GM18951 (cell line): ENCODE data around the gene TBC1D10A.

Source experiments
- POLR2A ChIP-seq: IDR thresholded peaks from 4 replicates; pipeline ENCODE4 v1.6.1; 2011; ENCODE audit warnings: mild to moderate bottlenecking; ENCODE audit not compliant: insufficient read length, insufficient read depth; ENCODE audit errors: extremely low read depth
- in situ Hi-C: fragments of 300-500 bp; cut with MboI; formaldehyde crosslinking; loops from one replicate; pipeline ENCODE4 v1.12.0; 2022; ENCODE audit warnings: low sequenced_read_pairs, mixed read lengths, inconsistent platforms; ENCODE audit not compliant: unreplicated experiment

TBC1D10A gene

DNA sequence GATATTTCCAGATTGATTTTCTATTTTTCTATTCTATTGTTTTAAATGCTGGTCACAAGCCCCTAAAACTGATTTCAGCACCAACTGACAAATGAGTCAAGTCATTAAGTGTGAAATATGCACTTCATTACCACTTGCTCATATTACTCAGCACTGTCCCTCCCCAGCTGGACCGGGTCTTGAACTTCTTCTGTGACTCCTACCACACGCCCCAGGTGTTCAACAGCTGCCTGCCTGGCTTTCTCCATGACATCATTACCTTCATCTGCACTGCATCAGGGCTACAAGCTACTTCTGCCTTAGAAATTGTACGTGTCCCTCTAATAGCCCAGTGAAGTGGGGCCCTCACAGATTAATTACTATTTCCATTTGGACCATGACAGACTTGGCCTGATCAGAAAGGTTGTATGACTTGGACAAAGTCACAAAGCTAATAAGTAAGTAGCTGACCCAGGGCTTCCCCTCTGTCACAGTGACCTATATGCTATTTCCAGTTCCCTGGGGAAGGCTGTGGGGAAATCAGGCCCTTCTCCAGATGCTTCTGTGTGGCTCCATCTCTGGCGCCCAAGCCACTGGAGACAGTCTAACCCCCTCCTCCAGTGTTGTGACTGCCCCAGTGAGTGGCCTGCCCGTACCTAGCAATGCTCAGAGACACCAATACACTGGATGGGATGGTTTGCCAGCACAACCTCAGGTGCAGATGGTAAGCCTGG lies 18.1 kb downstream of the TBC1D10A start:
- in situ Hi-C loops = no loop called here
- no peak for TF ChIP-seq POLR2A

DNA sequence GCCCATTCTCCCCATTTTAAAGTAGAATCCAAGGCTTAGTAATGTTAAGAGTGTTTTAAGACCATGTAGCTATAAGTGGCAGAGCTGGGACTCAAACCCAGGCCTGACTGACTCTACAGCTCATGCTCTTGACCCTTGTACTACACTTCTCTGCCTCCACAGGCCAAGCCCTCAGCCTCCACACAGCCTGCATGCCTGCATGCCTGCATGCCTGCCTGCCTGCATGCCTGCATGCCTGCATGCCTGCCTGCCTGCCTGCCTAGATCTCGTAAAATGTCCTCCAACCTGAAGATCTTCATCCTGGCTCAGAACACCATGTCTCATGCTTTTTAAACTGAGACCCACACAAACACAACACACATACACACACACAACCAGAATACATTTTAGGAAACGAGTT lies 18.6 kb downstream of the TBC1D10A start:
- TF ChIP-seq POLR2A = no peak
- in situ Hi-C loops = no loop called here

DNA sequence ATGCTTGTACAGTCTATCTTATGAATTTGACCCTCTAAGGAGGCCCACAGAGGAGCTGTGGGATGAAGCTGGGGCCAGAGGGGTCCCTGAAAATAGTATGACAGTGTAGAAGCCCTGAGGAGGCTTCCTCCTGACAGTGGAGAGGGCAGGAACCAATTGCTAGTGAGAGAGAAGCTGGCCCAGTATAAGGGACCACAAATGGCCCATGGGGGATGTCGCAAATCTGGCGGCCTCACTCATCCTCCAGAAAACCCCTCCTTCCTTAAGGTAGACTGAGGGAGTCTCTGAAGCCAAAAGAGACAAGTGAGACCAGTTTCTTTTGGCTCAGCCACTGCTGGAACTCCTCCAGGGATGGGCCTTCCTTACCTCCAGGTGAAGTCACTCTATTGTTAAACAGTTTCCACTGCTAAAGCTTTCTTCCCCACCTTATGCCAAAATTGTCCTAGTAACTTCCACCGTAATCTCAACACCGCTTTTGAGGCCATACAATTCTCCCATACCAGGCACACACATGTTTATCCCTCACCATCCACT lies 19.6 kb downstream of the TBC1D10A start:
- in situ Hi-C loops = no loop called here
- no peak for TF ChIP-seq POLR2A

DNA sequence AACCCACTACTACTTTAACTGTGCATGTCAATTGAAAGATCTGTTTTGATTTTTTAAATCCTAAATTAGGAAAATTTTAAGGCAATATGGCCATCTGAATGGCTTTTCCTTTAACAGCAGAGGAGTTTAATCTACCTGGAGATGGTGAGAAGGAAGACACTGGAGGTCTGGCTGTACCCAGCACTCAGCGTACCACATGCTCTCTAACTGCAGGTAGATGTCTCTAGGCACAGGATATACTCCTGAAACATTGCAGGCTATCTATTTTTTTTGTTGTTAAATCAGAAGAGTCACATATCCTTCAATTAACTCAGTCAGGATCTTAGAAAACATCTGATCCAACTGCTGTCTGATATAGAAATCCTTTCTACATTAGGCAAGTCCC lies 20.1 kb downstream of the TBC1D10A start:
- no peak for TF ChIP-seq POLR2A
- in situ Hi-C loops = no loop called here

DNA sequence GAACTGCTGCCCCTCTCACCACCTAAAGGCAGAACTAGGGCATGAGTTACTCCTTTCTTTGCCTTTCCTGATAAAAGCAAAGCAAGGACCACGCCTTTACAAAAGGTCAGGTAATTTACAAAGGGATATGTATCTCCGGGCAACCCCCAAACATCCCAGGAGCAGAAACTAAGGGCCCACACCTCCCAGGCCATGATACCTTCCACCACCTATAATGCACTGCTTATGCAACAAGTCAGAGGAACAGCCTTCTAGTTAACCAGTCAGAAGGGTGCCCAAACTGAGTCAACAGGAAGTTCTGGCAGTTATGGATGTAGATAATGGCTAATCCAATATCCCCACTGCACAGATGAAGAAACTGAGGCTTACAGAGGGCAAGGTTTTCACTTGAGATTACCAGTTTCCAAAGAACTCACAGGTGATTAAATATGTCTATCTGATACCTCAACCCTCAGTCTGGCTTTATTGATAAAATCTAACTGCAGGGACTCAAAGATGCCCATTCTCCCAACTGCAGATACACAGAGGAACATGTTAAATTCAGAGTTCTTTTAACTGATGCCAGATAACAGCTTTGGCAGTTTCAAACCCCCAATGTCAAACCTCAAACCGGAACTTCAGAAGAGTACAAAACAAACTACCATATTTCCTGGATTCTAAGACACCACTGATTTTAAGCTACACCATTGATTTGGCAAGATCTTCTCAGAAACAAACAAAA lies 20.7 kb downstream of the TBC1D10A start:
- in situ Hi-C loops = no loop called here
- TF ChIP-seq POLR2A = no peak

DNA sequence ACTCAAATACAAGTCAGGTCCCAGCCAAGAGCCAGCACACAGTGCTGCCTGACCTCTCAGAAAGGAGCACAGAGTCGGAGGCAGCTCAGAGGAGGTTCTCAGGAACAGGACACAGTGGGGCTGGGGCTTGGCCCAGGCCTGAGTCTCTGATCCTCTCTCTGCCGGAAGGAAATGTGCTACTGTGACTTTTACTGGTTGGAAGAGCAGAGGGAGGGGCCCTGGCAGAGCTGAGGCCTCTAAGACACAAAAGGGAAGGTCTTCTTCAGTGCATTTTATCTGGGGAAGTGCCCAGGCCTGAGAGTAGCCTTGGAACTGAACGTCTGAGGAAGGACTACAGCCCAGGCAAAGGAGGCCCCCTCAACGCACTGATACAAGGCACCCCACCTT lies 21.2 kb downstream of the TBC1D10A start:
- peak; percentile 75 for TF ChIP-seq POLR2A
- in situ Hi-C loops = no loop called here

DNA sequence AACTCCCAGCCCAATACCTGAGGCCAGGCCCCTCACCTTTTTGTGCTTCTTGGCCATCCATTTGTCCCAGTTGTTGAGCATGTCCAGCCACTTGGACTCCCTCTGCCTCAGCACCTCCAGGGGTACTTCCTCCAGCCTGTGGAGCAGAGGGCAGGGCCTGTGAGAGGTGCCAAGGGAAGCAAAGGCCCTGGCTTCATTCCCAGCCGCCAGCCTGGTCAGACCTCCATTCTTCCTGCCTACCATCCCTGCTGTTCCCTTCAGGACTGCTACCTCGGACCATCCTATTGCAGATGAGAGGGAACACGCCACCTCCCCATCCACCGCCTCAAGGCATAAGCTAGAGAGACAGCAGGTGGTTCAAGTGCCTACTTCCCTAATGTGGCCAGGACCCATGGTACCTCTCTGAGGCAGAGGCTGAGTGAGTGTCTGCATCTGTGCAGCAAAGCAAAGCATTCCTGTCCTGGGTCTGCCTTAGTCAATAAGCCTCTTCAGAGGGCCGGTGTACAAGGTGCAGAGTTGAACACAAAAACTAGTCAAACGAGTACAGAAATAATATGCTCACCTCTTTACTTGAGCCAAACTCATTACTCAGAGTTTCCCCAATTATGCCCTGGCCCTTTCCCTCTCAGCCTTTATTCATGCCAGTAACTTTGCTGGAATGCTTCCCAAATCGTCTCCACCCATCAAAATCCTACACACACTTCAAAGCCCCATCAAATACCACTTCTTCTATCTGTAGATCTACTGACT lies 22.1 kb downstream of the TBC1D10A start:
- in situ Hi-C loops = no loop called here
- TF ChIP-seq POLR2A = no peak

DNA sequence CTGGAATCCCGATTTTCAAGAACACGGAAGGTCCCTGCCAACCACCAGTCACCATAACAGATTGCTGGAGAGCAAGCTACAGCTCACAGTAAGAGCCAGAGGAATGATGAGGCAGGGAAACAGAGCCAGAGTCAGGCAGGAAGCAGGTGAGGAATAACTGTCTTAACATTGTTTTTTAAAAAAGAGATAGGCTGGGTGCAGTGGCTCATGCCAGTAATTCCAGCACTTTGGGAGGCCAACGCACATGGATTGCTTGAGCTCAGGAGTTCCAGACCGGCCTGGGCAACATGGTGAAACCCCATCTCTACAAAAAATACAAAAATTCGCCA lies 24.0 kb downstream of the TBC1D10A start:
- in situ Hi-C loops = no loop called here
- TF ChIP-seq POLR2A = no peak

DNA sequence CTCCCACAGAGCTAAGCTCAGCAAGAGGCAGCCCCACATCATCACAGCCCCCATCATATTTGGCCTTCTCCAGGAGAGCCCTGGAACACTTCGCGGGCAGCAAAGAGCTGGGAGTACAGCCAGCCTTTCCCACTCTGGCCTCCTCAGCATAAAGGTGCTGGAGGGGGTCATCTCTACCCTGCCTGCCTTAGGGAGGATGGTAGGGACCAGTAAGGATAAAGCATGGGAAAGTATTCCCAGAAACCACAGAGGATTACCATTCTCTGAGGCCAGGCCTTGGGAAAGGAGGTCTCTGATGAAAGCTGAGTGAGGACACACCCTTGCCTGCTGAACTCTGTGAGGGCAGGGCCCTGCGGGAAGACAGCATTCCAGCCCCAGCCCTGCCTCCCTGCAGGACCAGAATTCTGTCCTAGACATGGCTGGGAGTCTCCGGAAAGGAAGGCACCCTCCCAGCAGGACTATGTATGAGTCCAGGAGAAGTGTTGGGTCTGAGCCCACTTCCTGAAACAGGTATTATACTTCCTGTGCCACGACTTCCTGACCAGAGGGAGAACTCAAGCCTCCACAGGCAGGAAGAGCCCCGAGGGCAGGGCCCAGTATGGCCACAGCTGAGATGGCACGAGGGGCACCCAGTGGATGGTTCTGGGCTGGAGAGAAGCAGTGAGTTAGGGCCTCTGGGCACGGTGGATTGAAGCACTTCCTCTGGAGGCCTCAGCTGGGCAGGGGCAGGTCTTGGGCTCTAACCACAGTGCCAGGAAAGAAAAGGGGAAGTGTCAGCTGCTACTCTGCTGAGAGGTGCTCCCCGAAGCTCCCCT lies 24.5 kb downstream of the TBC1D10A start:
- TF ChIP-seq POLR2A = no peak
- in situ Hi-C loops = no loop called here

DNA sequence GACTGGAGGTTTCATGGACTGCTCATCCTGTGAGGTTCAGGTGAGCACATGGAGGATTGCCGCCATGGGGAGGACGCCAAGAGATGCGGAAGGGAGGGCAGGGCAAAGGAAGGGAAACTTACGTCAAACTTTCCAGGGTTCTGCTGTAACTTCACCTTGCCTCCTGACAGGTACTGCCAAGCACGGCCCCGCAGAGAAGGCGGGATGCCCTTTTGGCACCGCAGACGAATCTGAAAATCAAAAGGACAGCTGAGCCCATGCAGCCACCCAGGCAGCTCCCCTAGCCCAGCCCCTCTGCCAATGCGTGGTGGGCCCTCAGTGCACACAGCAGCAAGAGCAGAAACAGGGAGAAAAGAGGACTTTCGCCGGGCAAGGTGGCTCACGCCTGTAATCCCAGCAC lies 27.4 kb downstream of the TBC1D10A start:
- in situ Hi-C loops = no loop called here
- no peak for TF ChIP-seq POLR2A

DNA sequence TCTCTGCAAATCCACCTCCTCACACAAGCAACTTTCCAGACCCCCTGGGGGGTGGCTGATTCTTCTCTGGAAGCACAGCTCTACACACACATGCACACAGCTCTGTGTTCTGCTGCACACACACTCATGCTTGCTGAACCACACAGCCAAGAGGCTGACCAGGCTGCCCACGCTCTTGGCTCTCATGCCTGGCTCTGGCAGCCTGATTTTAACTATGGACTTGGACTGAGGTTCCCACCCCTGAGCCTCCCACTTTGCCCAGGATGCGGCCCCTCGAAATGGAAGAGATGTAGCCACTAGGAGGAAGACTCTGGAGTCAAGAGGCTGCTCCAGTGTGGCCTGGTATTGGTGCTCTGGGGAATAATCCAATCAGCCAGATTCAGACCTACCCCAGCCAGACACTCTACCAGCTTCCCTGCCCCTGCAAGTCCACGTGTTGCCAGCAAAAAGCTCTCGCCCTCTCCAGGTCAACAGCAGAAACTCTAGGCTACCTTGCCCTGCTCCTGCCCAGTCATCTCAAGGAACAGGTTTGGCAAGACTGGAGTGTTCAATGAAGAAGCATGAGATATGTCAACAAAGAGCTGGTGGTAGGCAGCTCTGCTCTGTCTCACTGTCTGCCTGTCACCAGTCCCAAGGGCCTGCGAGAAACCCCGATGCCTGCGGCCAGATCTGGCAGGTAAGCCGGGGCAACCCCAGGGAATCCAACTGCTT lies 28.6 kb downstream of the TBC1D10A start:
- no peak for TF ChIP-seq POLR2A
- in situ Hi-C loops = no loop called here

DNA sequence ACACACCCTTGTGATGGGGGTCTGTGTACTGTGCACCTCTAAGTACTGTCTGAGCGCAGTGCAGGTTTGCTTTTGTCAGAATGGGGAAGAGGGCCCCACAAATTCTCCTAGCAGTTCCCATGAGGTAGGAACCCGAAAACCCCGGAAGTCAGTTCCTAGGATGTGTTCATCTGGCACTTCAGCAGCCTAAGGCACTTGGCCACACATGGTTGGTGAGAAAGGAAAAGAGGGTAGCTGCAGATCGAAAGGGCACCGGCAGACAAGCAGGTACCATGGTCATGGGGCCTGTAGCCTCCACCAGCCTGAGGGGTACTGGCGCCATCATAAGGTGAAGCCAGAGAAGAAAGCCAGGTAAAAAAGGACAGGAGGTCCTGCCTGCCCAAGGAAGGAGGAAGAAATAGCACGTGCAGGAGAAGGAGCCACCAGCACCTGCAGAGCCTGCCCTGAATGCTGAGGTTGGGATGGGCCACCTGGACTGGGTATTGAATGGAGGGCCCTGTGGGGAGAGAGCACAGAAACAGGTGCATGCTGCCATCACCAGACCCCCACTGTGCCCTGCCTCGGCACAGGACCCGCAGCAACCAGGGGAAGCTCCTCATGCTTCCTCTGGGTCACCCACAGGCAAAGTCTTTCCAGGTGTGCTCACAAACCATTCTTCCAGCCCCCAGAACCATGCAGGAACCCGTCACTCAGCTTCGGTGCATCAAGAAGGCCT lies 29.3 kb downstream of the TBC1D10A start:
- TF ChIP-seq POLR2A = no peak
- in situ Hi-C loops = no loop called here
